Activated T-cell treated with anti-CD3 and anti-CD28 coated beads, Interleukin-2, amount 50 U/mL, for 1 hour (primary cell): ENCODE data around the gene PTGIS.
A peak's percentile ranks its signal among the peaks of the same experiment; 100 is the strongest.

ENCODE experiments used
- DNase-seq: peaks from one replicate; pipeline ENCODE4 v3.0.0-alpha.2; 2020

The PTGIS gene

DNA sequence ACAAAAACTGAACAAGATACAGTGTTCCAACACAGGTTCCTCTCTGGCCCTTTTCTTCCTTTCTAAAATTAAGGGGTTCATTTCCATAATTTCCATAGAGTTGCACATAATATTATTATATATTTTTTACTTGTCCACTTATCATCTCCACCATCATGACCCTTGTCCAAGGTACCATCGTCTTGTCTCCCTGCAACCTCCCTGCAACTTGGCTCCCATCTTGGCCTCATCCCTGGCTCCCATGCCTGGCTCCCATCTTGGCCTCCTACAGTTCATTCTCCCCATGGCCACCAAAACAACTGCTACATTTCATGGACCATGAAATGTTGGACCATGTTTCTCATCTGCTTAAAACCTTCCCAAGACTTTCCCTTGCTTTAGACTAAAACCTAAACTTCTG, 82.4 kb downstream of the PTGIS start:
- no peak for DNase-seq

DNA sequence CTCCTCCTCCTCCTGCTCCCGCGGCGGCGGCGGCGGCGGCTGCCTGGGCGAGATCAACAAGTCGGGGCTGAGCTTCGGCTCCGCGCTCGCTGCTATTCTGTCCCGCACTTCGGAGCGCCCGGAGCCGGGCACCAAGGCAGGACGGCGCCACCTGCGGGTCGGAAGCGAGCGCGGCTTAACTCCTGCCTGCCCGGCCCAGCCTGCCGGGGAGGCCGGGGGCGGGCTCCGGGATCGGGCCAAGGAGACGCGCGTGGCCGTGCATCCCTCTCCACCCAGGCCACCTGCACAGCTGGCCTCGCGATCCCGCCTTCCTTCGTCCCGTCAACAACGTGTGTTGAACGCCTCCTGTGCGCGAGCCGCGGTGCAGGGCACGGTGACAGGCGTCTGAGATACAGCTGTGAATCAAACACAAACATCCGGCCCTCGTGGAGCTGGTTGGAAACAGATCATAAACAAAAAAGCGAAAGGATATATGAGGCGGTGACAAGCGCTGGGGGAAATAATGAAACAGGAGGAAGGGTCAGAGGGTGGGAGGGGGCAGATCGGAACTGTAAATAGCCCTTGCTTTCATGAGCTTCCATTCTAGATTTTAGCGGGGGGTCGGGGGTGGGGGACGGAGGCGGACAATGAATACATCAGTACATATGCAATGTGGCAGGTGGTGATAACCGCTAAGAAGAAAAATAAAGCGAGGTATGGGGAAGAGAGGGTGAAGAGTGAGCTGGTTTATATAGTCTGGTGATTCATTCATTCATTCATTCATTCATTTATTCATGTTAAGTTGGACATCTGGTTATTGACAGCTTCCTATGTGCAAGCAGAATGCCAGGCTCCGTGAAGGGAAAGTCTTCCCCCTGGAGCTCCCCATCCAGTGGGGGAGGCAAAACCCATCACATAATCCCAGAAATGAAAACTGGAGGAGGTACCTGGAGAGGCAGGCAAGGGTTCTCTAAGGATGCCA, 83.5 kb downstream of the PTGIS start:
- DNase-seq: peak; percentile 56

GRCh38 chr20:49483696-49484123, 84.2 kb downstream of the PTGIS start:
- no peak for DNase-seq

- no peak for DNase-seq
Observed at GRCh38 chr20:49483018-49483695, 84.8 kb downstream of the PTGIS start.

- DNase-seq: peak; percentile 43
Observed at GRCh38 chr20:49482621-49483017, 85.3 kb downstream of the PTGIS start, which contains the start of gene KCNB1. Gene KCNB1, minus strand, starts transcription at chr20:49482668. Its CDS starts 188 bp downstream, at chr20:49482480.

GRCh38 chr20:49482173-49482572, 85.8 kb downstream of the PTGIS start:
- DNase-seq: no peak

GRCh38 chr20:49481116-49481515, 86.8 kb downstream of the PTGIS start:
- no peak for DNase-seq

- no peak for DNase-seq
Observed at GRCh38 chr20:49480236-49480635, 87.7 kb downstream of the PTGIS start.

GRCh38 chr20:49479785-49480184, 88.2 kb downstream of the PTGIS start:
- DNase-seq: no peak

GRCh38 chr20:49478754-49479689, 88.9 kb downstream of the PTGIS start:
- no peak for DNase-seq

DNA sequence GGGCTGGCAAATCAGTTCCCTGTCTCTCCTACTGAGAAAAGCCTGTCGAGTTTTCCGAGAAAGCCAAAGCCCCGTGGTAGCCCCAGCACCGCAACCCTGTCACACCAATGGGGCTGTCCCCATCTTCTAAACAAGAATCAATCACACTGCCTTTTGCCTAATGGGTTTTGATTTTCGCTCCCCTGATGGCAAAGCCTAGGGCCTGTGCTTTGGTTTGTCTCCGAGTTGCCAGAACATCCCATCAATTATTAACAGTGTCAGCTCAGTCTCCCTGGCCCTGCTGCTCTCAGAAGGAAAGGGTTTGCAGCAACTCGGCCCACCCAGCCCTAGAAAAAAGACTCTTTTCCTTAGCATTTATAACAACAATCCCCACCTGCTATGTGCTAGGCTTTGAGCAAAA, 89.7 kb downstream of the PTGIS start:
- no peak for DNase-seq

DNA sequence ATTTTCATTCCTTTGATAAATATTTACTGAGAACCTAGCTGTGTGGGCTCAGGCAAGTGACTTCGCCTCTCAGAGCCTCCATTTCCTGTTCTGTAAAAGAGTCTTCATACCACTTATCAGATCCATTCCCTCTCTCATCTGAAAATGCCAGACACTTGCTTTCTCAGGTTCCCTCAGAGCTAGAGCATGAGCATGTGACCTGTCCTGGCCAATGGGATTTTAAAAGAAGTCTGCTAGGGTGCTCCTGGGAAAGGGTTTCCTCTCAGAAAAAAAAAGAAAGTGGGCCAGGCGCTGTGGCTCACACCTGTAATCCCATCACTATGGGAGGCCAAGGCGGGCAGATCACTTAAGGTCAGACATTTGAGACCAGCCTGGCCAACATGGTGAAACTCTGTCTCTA, 90.7 kb downstream of the PTGIS start:
- no peak for DNase-seq

GRCh38 chr20:49476016-49476355, 92.0 kb downstream of the PTGIS start:
- no peak for DNase-seq

GRCh38 chr20:49475292-49476015, 92.5 kb downstream of the PTGIS start:
- DNase-seq: no peak

DNA sequence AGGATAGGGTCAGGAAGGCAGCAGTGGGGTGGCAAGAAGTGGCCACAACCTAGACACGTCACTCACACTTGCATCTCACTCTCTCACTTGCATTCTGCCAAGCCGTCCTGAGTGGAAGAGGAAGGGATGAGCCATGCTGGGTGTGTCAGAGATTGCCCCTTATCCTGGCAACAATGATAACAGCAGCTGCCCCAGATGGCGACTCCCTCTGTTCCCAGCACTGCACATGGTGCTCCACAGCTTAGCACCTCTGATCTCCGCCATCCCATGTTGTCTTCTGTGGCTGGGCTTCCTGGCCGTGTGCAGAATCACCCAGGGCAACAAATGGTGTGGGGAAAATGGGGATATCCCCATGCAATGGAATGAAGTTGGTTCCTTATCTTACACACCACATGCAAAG, 96.5 kb downstream of the PTGIS start:
- no peak for DNase-seq

- no peak for DNase-seq
Observed at GRCh38 chr20:49470922-49471321, 97.0 kb downstream of the PTGIS start.

- no peak for DNase-seq
Observed at GRCh38 chr20:49469060-49469459, 98.9 kb downstream of the PTGIS start.

DNA sequence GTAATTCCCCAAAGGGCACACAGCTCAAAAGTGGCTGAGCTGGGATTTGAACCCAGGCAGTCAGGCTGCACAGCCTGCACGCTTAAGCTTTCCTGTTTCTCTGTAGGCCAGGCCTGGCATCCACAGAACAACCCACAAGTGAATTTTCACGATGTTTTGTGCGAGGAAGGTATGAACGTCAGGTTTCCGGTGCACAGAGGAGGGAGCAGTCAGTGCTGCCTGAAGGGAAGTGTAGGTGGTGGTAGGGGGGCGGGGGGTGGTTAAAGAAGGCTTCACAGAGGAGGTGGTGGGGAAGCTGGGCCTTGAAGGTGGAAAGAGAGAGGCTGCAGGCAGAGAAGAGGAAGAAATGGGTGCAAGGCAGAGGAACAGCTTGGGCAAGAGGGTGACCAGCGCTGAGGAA, 99.5 kb downstream of the PTGIS start:
- no peak for DNase-seq

DNA sequence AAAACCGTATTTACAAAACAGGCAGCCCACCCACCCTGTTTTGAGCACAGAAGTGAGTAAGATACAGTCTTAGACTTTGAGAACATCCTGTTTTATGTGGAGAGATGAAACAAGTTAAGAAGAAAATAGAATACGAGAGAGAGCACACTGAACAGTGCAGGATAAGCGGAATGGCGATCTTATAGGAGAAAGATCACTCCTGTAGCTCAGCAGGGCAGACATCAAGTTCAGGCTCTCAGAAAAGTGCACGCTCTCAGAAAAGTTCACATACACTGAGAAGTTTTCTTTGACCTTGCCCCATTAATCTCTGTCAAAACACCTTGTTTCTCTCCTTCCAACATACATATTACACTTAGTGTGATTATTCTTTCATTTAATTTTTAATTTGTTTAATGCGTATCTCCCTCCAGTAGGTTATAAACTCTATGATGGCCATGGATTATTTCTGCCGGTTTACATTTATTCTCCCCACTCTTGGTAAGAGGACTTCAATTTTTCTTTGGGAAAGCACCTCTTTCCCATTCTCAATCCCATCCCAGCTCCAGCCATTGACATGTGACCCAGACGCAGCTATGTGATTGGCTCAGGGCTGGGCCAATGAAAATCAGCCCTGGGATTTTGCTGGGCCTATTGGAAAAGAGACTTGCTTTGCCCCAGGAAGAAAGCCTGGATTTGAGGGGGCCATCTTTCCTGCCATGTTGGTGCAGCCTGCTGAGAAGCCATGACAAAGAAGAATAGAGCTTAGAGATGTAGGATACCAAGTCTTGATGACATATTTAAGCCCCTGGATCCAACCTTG, 101.6 kb downstream of the PTGIS start:
- DNase-seq: no peak

DNA sequence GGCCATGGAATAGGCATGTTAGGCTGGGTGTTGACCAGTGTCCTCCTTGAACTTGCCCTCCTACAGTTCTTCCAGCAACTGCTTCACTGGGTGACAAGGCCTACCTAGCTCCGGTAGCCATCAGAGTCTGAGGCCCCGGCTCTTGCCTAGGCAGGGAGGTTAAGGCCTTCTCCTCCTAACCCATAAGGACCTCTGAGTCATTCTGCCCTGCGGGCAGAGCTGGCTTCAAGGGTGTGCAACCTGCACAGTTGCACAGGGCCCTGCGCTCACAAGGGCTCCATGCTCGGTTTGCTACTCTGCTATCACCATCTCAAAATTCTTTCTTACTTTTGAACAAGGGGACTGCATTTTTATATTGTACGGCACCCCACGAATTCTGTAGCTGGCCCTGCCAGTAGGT, 103.4 kb downstream of the PTGIS start:
- DNase-seq: no peak

DNA sequence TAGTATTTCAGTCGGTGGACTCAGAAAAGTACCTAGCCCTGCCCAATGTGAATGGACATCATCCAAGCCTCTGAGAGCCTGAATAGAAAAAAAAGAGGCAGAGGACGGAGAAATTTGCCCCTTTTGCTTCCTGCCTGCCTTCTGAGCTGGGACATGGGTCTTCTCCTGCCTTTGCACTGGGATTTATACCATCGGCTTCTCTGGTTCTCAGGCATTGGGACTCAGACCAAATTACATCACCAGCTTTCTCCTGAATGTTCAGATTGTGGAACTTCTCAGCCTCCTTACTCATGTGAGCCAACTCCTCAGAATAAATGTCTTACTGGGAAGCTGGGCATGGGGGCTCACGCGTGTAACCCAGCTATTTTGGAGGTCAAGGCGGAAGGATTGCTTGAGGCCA, 105.3 kb downstream of the PTGIS start:
- no peak for DNase-seq
